AG04450 (cell line): Measurements from ENCODE around the gene PDZRN3. TPM values are rescaled to one million over a fixed set of nuclear protein-coding genes. Genes with fewer than 3 reads are reported as not detected.

Source experiments
- CTCF ChIA-PET: fragments of 300-600, 350-600 bp; formaldehyde crosslinking; extraction: SDS; loops from one replicate; lab custom pipeline; 2022; ENCODE audit warnings: antibody characterized with exemption, inconsistent platforms; lab: Charles Lee
- POLR2A ChIA-PET: fragments of 350-600 bp; formaldehyde crosslinking; extraction: SDS; loops from one replicate; lab custom pipeline; 2021; ENCODE audit warnings: antibody characterized with exemption, inconsistent platforms; lab: Yijun Ruan, JAX
- DNase-seq: peaks from one replicate; pipeline ENCODE4 v3.0.0-alpha.2; 2011; ENCODE audit warnings: low read depth, low spot score
- H3K27ac ChIP-seq: one replicate; pipeline ENCODE4 v1.5.1; 2012; ENCODE audit warnings: low read depth, low read length, control low read depth
- H3K27me3 ChIP-seq: one replicate; pipeline ENCODE4 v1.6.0; 2012; ENCODE audit warnings: low read length; ENCODE audit not compliant: control insufficient read depth, insufficient read depth
- H3K4me3 ChIP-seq: 2 replicates; pipeline ENCODE4 v1.5.1; 2011; ENCODE audit warnings: mild to moderate bottlenecking, low read depth, low read length, control low read depth
- H3K9me3 ChIP-seq: 2 replicates; pipeline ENCODE4 v1.5.1; 2012; ENCODE audit warnings: low read length; ENCODE audit not compliant: control insufficient read depth, insufficient read depth
- CTCF ChIP-seq: IDR thresholded peaks from 2 replicates; pipeline ENCODE4 v1.5.1; 2011; ENCODE audit warnings: low read depth, low read length, control low read depth, inconsistent platforms
- polyA plus RNA-seq: library from polyadenylated mRNA; depleted of rRNA; stranded (reverse); fragments of >200 nt; gene quantifications from 2 replicates; pipeline ENCODE4 v1.2.3, GENCODE V29; 2011

Gene PDZRN3
- polyA plus RNA-seq, 1 experiment: 14.7 TPM

- ChIA-PET CTCF (no interaction called here), POLR2A (no interaction called here)
- DNase-seq: no peak
- H3K4me3 ChIP-seq: no peak overlapping the region
- no peaks in the 10 kb centered on the region for H3K27me3 ChIP-seq
- H3K27ac ChIP-seq: no peak overlapping the region
- TF ChIP-seq CTCF: no peak
- no peaks in the 10 kb centered on the region for H3K9me3 ChIP-seq
Measured at GRCh38 chr3:73657186-73657585, 32.4 kb upstream of the PDZRN3 start.

- CTCF ChIA-PET: no interaction called here
- Histone ChIP-seq H3K9me3 (no peaks in the 10 kb centered on the region), H3K27ac (no peak overlapping the region), H3K4me3 (no peak overlapping the region), H3K27me3 (no peaks in the 10 kb centered on the region)
- DNase-seq: no peak
- POLR2A ChIA-PET: no interaction called here
- TF ChIP-seq CTCF: no peak
Measured at GRCh38 chr3:73656241-73656890, 31.6 kb upstream of the PDZRN3 start.

GRCh38 chr3:73655197-73655596 lies 30.5 kb upstream of the PDZRN3 start:
- Histone ChIP-seq H3K4me3 (no peak overlapping the region), H3K27me3 (no peaks in the 10 kb centered on the region), H3K9me3 (no peaks in the 10 kb centered on the region), H3K27ac (no peak overlapping the region)
- no peak for TF ChIP-seq CTCF
- POLR2A ChIA-PET: interaction anchor here (0.6 kb wide), 1 partner anchor 19 kb away, joined by 3 read pairs; no protein-coding TSS in a partner anchor
- DNase-seq: no peak
- CTCF ChIA-PET: interaction anchor here (0.6 kb wide), 1 partner anchor 71 kb away, joined by 3 read pairs; no protein-coding TSS in a partner anchor

GRCh38 chr3:73653877-73654276 lies 29.1 kb upstream of the PDZRN3 start:
- TF ChIP-seq CTCF: no peak
- Histone ChIP-seq H3K4me3 (no peak overlapping the region), H3K9me3 (no peaks in the 10 kb centered on the region), H3K27me3 (no peaks in the 10 kb centered on the region), H3K27ac (no peak overlapping the region)
- no peak for DNase-seq
- CTCF ChIA-PET: no interaction called here
- POLR2A ChIA-PET: no interaction called here

- no peak for TF ChIP-seq CTCF
- POLR2A ChIA-PET: no interaction called here
- H3K27me3 ChIP-seq: no peaks in the 10 kb centered on the region
- no peak for DNase-seq
- no peak overlapping the region for H3K4me3 ChIP-seq
- H3K9me3 ChIP-seq: no peaks in the 10 kb centered on the region; the same call in 1 of the 2 replicates
- CTCF ChIA-PET: no interaction called here
- H3K27ac ChIP-seq: no peak overlapping the region
Measured at GRCh38 chr3:73653351-73653750, 28.6 kb upstream of the PDZRN3 start.
